GM19397 (cell line): Measurements from ENCODE around the gene AXDND1.
"Not testable (repeated sequence)": the region's sequence is repeated elsewhere in the genome, so short reads cannot be mapped to it uniquely, and the experiment has no call there.

Source experiments
- ATAC-seq: cut with Tn5 transposase; IDR thresholded peaks from one replicate; pipeline ENCODE4 v1.9.1; 2021; ENCODE audit warnings: mild to moderate bottlenecking, moderate library complexity; ENCODE audit not compliant: unreplicated experiment

The AXDND1 gene

DNA sequence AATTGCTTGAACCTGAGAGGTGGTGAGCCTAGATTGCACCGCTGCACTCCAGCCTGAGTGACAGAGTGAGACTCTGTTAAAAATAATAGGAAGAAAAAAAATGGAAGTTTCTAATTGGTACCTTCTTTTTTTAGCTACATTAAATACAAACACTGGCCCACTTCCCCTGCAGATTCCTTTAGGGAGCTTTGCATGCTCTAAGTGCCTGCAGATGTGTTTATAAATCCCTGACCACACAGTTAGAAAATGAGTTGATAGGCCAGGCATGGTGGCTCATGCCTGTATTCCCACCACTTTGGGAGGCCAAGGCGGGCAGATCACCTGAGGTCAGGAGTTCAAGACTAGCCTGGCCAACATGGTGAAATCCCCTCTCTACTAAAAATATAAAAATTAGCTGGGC, 4.1 kb upstream of the AXDND1 start:
- not testable (repeated sequence) for ATAC-seq

DNA sequence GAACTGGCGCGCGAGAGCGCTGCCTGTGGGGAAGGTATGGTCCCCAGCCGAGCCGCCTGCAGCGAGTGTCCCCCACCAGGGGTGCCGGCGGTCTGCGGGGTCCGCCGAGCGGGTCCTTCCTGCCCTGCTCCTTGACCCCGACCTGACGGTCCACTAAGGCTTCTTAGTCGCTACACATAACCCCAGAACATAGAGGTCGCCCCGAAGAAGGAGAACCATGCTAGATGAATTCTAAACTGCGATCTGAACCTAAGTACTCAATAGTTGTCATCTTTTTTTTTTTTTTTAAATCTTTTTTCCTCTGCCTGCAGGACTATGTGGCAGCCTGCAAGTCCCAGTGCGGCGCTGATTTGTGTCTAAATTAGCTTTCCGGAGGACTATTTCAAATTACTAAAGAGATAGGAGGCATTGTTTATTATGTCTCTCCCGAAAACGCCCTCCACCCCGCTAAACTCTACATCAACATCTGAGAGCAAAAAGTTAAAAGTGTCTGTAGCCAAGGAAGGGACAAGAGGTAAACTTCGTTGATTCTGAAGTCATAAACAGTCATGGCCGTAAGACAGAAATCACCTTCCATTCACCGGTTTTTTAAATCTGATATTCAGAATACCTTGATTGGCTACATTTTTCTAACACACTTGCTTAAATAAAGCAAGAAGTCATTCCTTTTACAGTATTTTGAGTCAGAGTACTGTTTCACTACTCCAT, 476 bp downstream of the AXDND1 start:
- ATAC-seq = peak; percentile 30

- no peak for ATAC-seq
These were observed 4.1 kb downstream of the AXDND1 start for GRCh38 chr1:179369751-179370341.

DNA sequence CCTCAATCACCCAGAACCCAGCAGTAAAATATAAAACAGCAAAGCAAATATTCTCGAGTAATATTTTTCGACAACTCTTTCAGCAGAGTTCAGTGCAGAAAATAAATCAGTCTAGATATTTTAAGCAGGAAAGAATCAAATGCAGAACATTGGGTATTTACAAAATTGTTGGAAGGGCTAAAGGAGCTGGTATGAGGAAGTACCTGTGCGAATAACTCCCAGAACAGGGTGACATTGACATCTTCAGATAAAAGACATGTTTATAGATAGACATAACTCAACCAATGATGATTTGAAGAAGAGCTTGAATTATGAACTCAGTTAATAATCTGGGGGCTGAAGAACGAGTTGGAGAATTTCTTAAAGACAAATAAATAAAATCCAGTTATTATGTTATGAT, 6.4 kb downstream of the AXDND1 start:
- no peak for ATAC-seq

DNA sequence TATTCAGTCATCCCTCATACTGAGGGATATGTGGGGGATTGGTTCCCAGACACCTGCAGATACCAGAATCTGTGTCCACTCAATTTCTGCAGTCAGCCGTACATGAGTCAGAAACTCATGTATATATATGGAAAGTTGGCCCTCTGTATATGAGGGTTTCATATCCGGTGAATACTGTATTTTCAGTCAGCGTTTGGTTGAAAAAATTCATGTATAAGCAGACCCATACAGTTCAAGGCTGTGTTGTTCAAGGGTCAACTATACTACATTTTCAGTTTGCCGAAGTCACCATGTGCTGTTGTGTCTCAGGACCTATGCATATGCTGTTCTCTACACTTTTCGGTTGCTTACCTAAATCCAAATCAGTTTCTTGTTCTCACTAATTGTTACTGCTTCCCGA, 10.5 kb downstream of the AXDND1 start:
- no peak for ATAC-seq

DNA sequence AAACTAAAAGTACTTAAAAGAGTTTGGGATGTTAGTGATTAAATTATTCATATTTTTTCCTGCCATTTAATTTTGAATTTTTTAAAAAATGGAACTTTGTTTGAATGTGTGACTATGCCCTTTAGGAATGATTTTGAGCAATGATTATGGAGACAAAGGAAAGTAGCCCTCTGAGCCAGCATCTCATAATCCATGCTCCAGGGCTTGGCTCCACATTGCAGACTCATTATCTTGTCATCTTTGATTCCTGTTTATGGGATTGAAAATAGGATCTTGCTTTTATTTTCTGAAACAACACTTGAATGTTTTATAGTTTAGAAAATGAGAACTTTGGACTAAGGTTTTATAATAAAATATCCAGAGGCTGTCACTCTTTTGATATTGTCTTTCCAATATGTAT, 14.5 kb downstream of the AXDND1 start:
- no peak for ATAC-seq

- no peak for ATAC-seq
These were observed 18.3 kb downstream of the AXDND1 start for GRCh38 chr1:179384027-179384426.

DNA sequence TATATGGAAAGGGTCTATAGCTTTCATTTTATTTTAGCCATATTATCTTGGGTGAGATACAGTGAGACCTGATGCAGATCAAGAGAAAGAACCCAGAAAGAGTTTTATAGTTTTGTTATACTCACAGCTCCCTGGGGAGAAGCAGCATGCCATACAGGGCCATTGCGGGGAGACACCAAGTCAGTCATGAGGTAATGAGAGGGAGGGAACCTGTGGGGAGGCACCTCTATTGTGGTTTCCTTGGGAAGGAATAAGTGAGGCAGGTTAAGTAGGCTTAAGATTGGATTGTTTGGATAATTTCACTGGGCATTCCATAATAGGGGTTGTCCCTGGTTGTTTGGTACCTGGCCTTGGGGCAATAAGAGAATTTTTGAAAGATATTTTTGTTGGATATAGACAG, 19.7 kb downstream of the AXDND1 start:
- ATAC-seq = no peak

- no peak for ATAC-seq
These were observed 27.9 kb downstream of the AXDND1 start for GRCh38 chr1:179393721-179394120.

- not testable (repeated sequence) for ATAC-seq
These were observed 33.6 kb downstream of the AXDND1 start for GRCh38 chr1:179399399-179399798.

DNA sequence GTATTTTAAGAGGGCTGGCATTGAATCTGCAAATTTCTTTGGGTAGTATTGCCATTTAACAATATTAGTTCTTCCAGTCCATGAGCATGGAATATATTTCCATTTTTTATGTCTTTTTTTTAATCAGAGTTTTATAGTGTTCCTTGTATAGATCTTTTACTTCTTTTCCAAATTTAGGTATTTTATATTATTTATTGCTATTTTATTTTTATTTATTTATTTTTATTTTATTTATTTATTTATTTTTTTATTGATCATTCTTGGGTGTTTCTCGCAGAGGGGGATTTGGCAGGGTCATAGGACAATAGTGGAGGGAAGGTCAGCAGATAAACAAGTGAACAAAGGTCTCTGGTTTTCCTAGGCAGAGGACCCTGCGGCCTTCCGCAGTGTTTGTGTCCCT, 52.0 kb downstream of the AXDND1 start:
- not testable (repeated sequence) for ATAC-seq

DNA sequence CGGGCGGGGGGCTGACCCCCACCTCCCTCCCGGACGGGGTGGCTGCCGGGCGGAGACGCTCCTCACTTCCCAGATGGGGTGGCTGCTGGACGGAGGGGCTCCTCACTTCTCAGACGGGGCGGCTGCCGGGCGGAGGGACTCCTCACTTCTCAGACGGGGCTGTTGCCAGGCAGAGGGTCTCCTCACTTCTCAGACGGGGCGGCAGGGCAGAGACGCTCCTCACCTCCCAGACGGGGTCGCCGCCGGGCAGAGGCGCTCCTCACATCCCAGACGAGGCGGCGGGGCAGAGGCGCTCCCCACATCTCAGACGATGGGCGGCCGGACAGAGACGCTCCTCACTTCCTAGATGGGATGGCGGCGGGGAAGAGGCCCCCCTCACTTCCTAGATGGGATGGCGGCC, 52.9 kb downstream of the AXDND1 start:
- ATAC-seq = not testable (repeated sequence)

DNA sequence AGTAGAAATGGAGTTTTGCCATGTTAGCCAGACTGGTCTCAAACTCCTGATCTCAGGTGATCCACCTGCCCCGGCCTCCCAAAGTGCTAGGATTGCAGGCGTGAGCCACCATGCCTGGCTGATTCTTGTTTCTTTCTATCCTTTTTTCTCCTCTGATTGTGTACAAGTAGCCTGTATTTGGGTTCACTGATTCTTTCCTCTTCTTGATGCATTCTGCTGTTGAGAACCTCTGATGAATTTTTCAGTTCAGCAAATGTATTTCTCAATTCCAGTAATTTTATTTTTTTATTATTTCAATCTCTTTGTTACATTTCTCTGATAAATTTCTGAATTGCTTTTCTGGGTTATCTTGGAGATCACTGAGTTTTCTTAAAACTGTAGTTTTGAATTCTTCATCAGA, 58.8 kb downstream of the AXDND1 start:
- no peak for ATAC-seq

- no peak for ATAC-seq
These were observed 59.4 kb downstream of the AXDND1 start for GRCh38 chr1:179425186-179425585.

DNA sequence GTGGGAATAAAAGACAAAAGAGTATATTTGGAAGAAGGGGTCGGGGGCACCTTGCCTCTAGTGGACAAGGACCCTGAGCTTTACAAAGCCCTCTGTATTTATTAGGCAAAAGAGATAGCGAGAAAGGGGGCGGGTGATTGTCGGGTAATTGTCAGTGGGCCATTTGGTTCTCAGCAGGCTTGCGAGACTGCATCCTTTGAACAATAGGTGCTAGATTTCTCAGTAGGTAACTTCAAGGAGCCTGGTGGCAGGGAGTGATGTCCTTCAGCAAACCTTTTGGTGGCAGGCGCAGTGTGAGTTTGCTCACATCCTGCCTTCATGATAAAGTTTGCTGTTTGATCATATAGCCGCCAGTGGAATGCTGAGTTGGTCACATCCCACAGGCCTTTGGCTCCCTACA, 71.4 kb downstream of the AXDND1 start:
- ATAC-seq = no peak

DNA sequence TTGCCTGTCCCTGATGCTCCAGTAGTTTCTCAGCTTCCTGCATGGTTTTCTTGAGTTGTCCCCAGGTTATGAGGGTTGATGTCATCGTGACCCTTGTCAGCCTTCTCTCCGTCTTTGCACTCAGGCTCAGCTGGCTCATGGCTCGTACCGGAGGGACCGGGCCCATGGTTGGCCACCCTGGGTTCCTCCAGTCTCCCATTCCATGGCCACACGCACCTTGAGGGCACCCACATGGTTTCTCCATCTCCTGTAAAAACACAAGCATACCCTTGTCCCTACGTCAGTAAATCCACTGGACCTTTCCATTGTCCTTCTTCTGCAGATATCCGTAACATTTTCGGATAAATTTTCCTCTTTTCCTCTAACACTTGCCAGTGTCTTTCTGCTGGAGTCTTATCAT, 73.9 kb downstream of the AXDND1 start:
- ATAC-seq = not testable (repeated sequence)

DNA sequence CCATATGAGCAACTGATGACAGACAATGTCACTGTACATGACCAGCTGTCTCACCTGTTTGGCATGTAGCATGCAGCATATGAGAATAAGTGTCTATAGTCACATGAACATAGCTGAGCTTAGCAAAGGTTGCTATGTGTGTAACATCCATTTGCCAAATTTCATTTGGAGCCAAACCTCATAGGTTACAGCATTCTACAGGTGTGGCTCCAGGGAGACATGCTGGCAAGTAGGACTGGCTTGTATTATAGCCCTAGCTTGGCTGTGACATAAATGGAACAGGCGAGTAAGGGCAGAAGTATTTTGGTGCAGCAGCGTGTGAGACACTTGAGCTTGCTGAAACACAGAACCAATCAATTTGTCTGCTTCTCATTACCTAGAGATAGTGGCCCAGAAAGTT, 74.5 kb downstream of the AXDND1 start:
- ATAC-seq = not testable (repeated sequence)

GRCh38 chr1:179440971-179441370, 75.2 kb downstream of the AXDND1 start:
- no peak for ATAC-seq

- no peak for ATAC-seq
These were observed 75.7 kb downstream of the AXDND1 start for GRCh38 chr1:179441501-179441900.

DNA sequence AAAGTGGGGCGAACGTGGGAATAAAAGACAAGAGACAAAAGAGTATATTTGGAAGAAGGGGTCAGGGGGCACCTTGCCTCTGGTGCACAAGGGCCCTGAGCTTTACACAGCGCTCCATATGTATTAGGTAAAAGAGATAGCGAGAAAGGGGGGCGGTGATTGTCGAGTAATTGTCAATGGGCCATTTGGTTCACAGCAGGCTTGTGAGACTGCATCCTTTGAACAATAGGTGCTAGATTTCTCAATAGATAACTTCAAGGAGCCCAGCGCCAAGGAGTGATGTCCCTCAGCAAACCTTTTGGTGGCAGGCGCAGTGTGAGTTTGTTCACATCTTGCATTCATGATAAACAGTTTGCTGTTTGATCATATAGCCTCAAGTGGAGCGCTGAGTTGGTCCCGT, 77.1 kb downstream of the AXDND1 start:
- not testable (repeated sequence) for ATAC-seq

GRCh38 chr1:179445593-179445992, 79.8 kb downstream of the AXDND1 start:
- ATAC-seq = no peak

- ATAC-seq = no peak
These were observed 81.7 kb downstream of the AXDND1 start for GRCh38 chr1:179447489-179447888.
